Measurements from ENCODE around the gene AP4E1.
"Not testable (repeated sequence)": the region's sequence is repeated elsewhere in the genome, so short reads cannot be mapped to it uniquely, and the experiment has no call there.

AP4E1 gene

GRCh38 chr15:50908209-50909009 is at the start of gene AP4E1:
TSS of gene AP4E1 (plus strand) at chr15:50908683. CDS start at chr15:50908779, 96 bp downstream.
- Mint-ChIP-seq H3K36me3 (peaks cover 5% of the 10 kb centered on the region), H3K4me1 (peaks cover 32% of the 10 kb centered on the region), H3K9me3 (no peaks in the 10 kb centered on the region), H3K27ac (peak within 1 kb of the TSS; percentile 96), H3K27me3 (no peaks in the 10 kb centered on the region), H3K4me3 (peak within 1 kb of the TSS; percentile 87)
- ATAC-seq: peak; percentile 81

- no peaks in the 10 kb centered on the region for H3K36me3 Mint-ChIP-seq
- no peak for ATAC-seq
These were observed 47.7 kb upstream of the AP4E1 start for GRCh38 chr15:50860824-50861223.

GRCh38 chr15:50862553-50862952 is 45.9 kb upstream of the AP4E1 start:
- no peak overlapping the region for H3K4me3 Mint-ChIP-seq

More at GRCh38 chr15:50860824-50861223, 47.7 kb upstream of the AP4E1 start:
- no peaks in the 10 kb centered on the region for H3K27me3 Mint-ChIP-seq
- H3K9me3 Mint-ChIP-seq: no peaks in the 10 kb centered on the region
- no peak overlapping the region for H3K4me3 Mint-ChIP-seq
- no peak overlapping the region for H3K27ac Mint-ChIP-seq
- H3K4me1 Mint-ChIP-seq: peaks cover 8% of the 10 kb centered on the region

GRCh38 chr15:50864873-50865272 is 43.6 kb upstream of the AP4E1 start:
- Mint-ChIP-seq H3K36me3 (no peaks in the 10 kb centered on the region), H3K4me1 (no peaks in the 10 kb centered on the region), H3K27me3 (no peaks in the 10 kb centered on the region), H3K27ac (no peak overlapping the region), H3K4me3 (no peak overlapping the region), H3K9me3 (no peaks in the 10 kb centered on the region)
- ATAC-seq: no peak

More at GRCh38 chr15:50862553-50862952, 45.9 kb upstream of the AP4E1 start:
- H3K9me3 Mint-ChIP-seq: no peaks in the 10 kb centered on the region
- H3K4me1 Mint-ChIP-seq: no peaks in the 10 kb centered on the region
- H3K27ac Mint-ChIP-seq: no peak overlapping the region
- H3K36me3 Mint-ChIP-seq: no peaks in the 10 kb centered on the region
- no peaks in the 10 kb centered on the region for H3K27me3 Mint-ChIP-seq
- ATAC-seq: no peak

- H3K27me3 Mint-ChIP-seq: no peaks in the 10 kb centered on the region
- no peaks in the 10 kb centered on the region for H3K36me3 Mint-ChIP-seq
- H3K27ac Mint-ChIP-seq: no peak overlapping the region
- no peak overlapping the region for H3K4me3 Mint-ChIP-seq
- ATAC-seq: no peak
- H3K9me3 Mint-ChIP-seq: no peaks in the 10 kb centered on the region
- no peaks in the 10 kb centered on the region for H3K4me1 Mint-ChIP-seq
These were observed 42.7 kb upstream of the AP4E1 start for GRCh38 chr15:50865515-50866353.

- Mint-ChIP-seq H3K4me3 (no peak overlapping the region), H3K36me3 (no peaks in the 10 kb centered on the region), H3K4me1 (peaks cover 20% of the 10 kb centered on the region), H3K27ac (no peak overlapping the region), H3K9me3 (no peaks in the 10 kb centered on the region), H3K27me3 (no peaks in the 10 kb centered on the region)
- ATAC-seq: no peak
These were observed 36.7 kb upstream of the AP4E1 start for GRCh38 chr15:50871832-50872231.

- Mint-ChIP-seq H3K9me3 (no peaks in the 10 kb centered on the region), H3K36me3 (no peaks in the 10 kb centered on the region), H3K27ac (peak overlapping the region; percentile 91), H3K4me1 (peaks cover 28% of the 10 kb centered on the region), H3K4me3 (no peak overlapping the region), H3K27me3 (no peaks in the 10 kb centered on the region)
- ATAC-seq: no peak
These were observed 35.6 kb upstream of the AP4E1 start for GRCh38 chr15:50872832-50873426.

GRCh38 chr15:50873935-50874361 is 34.5 kb upstream of the AP4E1 start:
- H3K27ac Mint-ChIP-seq: peak overlapping the region; percentile 91
- H3K4me3 Mint-ChIP-seq: peak overlapping the region; percentile 72

GRCh38 chr15:50875238-50875637 is 33.2 kb upstream of the AP4E1 start:
- H3K9me3 Mint-ChIP-seq, H3K27me3 Mint-ChIP-seq, ATAC-seq, H3K36me3 Mint-ChIP-seq, H3K27ac Mint-ChIP-seq, H3K4me3 Mint-ChIP-seq: not testable (repeated sequence)
- H3K4me1 Mint-ChIP-seq: peaks cover 48% of the 10 kb centered on the region

More at GRCh38 chr15:50873935-50874361, 34.5 kb upstream of the AP4E1 start:
- ATAC-seq: peak; percentile 87
- Mint-ChIP-seq H3K9me3 (no peaks in the 10 kb centered on the region), H3K4me1 (peaks cover 38% of the 10 kb centered on the region), H3K27me3 (no peaks in the 10 kb centered on the region), H3K36me3 (no peaks in the 10 kb centered on the region)

- Mint-ChIP-seq H3K9me3 (no peaks in the 10 kb centered on the region), H3K27me3 (no peaks in the 10 kb centered on the region), H3K36me3 (no peaks in the 10 kb centered on the region), H3K4me3 (peak overlapping the region; percentile 87), H3K4me1 (peaks cover 59% of the 10 kb centered on the region), H3K27ac (peak overlapping the region; percentile 92)
- no peak for ATAC-seq
These were observed 32.1 kb upstream of the AP4E1 start for GRCh38 chr15:50876260-50876988.

- peaks cover 64% of the 10 kb centered on the region for H3K4me1 Mint-ChIP-seq
- no peaks in the 10 kb centered on the region for H3K9me3 Mint-ChIP-seq
- H3K36me3 Mint-ChIP-seq: no peaks in the 10 kb centered on the region
- H3K27me3 Mint-ChIP-seq: no peaks in the 10 kb centered on the region
- H3K4me3 Mint-ChIP-seq: peak overlapping the region; percentile 87
- peak overlapping the region; percentile 92 for H3K27ac Mint-ChIP-seq
- no peak for ATAC-seq
These were observed 31.5 kb upstream of the AP4E1 start for GRCh38 chr15:50876989-50877360.

GRCh38 chr15:50879016-50879617 is 29.4 kb upstream of the AP4E1 start:
- H3K27me3 Mint-ChIP-seq: no peaks in the 10 kb centered on the region
- H3K27ac Mint-ChIP-seq: peak overlapping the region; percentile 70
- H3K36me3 Mint-ChIP-seq: no peaks in the 10 kb centered on the region
- no peak for ATAC-seq
- peak overlapping the region; percentile 12 for H3K4me3 Mint-ChIP-seq
- H3K4me1 Mint-ChIP-seq: peaks cover 73% of the 10 kb centered on the region
- H3K9me3 Mint-ChIP-seq: no peaks in the 10 kb centered on the region

GRCh38 chr15:50880206-50880605 is 28.3 kb upstream of the AP4E1 start:
- Mint-ChIP-seq H3K4me1 (peaks cover 77% of the 10 kb centered on the region), H3K27ac (peak overlapping the region; percentile 82), H3K27me3 (no peaks in the 10 kb centered on the region), H3K4me3 (no peak overlapping the region), H3K36me3 (no peaks in the 10 kb centered on the region), H3K9me3 (no peaks in the 10 kb centered on the region)
- ATAC-seq: no peak

GRCh38 chr15:50880651-50881114 is 27.8 kb upstream of the AP4E1 start:
- H3K27ac Mint-ChIP-seq: peak overlapping the region; percentile 82
- H3K4me3 Mint-ChIP-seq: no peak overlapping the region

More at GRCh38 chr15:50880651-50881114, 27.8 kb upstream of the AP4E1 start:
- Mint-ChIP-seq H3K9me3 (no peaks in the 10 kb centered on the region), H3K36me3 (no peaks in the 10 kb centered on the region), H3K4me1 (peaks cover 82% of the 10 kb centered on the region), H3K27me3 (no peaks in the 10 kb centered on the region)
- peak; percentile 20 for ATAC-seq

Data from stimulated activated memory B cell treated with anti-CD40 and anti-IgM and Interleukin-4, amounts not matched to agents 10 μg/mL and 1 μg/mL and 100 μg/mL, for 72 hours (primary cell).